ENCODE results near the gene SLC38A8. TPM values are rescaled to one million over a fixed set of nuclear protein-coding genes. Genes with fewer than 3 reads are reported as not detected.

Gene SLC38A8
- total RNA-seq, 1 donor, result not detected

DNA sequence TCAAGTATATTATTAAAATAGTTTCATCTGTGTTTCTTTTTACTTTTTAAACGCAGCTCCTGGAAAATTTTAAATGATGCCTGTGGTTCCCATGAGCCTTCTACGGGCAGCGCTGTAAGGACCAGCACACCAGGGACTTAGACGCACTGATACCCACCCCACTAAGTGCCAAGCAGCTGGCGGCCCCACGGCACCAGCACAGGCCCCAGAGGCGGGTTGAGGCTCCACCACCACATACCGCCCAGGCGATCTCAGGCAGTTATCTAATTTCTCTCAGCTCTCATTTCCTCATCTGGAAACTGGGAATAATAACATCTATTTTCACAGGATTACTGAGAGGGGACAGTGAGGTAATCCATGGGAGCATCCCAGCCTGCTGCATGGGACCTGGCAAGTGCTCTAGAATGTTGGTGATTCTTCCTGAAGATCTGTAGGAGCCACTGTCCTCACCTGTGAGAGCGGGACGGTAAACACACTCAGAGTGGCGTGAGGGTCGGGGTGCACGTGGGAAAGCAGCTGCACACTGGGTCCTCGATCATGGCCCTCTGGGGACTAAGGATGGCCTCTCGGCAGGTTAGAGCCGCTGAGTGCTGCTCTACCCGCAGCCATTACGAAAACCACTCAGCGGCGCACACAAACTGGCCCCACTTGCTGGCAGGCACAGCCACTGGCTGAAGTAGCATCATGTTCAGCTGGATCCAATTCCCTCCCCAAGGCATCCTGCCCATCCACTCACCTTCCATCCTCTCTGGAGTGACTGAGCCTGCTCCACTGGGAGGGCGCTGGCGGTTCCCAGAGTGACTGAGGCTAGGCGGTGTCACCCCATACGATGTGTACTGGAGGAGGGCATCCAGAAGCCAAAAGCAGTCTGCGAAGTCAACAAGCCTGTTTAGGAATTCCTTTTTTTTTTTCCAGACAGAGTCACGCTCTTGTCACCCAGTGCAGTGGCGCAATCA, 17.6 kb upstream of the SLC38A8 start:
- no peak overlapping the region for H3K27ac ChIP-seq (ENCODE audit: low read depth, low read length)
- no peaks in the 10 kb centered on the region for H3K79me2 ChIP-seq (ENCODE audit: insufficient read depth, low read length)
- no peaks in the 10 kb centered on the region for H3K9me3 ChIP-seq (ENCODE audit: low read depth, low read length)
- H2AFZ ChIP-seq (ENCODE audit: low read length), result no peak overlapping the region
- no peak for TF ChIP-seq CTCF (IDR thresholded peaks at IDR 0.05; ENCODE audit: extremely low read depth, low read depth, low read length)
- peaks cover 74% of the 10 kb centered on the region for H3K36me3 ChIP-seq (ENCODE audit: insufficient read depth, low read length)
- peak; percentile 60 for DNase-seq (ENCODE audit: insufficient read length, low spot score, missing footprints)
- peaks cover 17% of the 10 kb centered on the region for H4K20me1 ChIP-seq (ENCODE audit: insufficient read depth, low read length)
- no peak overlapping the region for H3K4me3 ChIP-seq (ENCODE audit: insufficient read depth, low read length)
- no peak overlapping the region for H3K4me2 ChIP-seq (ENCODE audit: insufficient read depth, low read length)
- H3K27me3 ChIP-seq (ENCODE audit: insufficient read depth, low read length), result no peaks in the 10 kb centered on the region
- no peaks in the 10 kb centered on the region for H3K4me1 ChIP-seq (ENCODE audit: insufficient read depth, low read length)

- no peaks in the 10 kb centered on the region for H3K27me3 ChIP-seq (ENCODE audit: insufficient read depth, low read length)
- H3K27ac ChIP-seq (ENCODE audit: low read depth, low read length), result no peak overlapping the region
- no peak for TF ChIP-seq CTCF (IDR thresholded peaks at IDR 0.05; ENCODE audit: extremely low read depth, low read depth, low read length)
- H3K9me3 ChIP-seq (ENCODE audit: low read depth, low read length), result no peaks in the 10 kb centered on the region
- no peaks in the 10 kb centered on the region for H3K4me1 ChIP-seq (ENCODE audit: insufficient read depth, low read length)
- H3K4me3 ChIP-seq (ENCODE audit: insufficient read depth, low read length), result no peak overlapping the region
- peaks cover 17% of the 10 kb centered on the region for H4K20me1 ChIP-seq (ENCODE audit: insufficient read depth, low read length)
- H3K4me2 ChIP-seq (ENCODE audit: insufficient read depth, low read length), result no peak overlapping the region
- peak; percentile 32 for DNase-seq (ENCODE audit: insufficient read length, low spot score, missing footprints)
- H3K36me3 ChIP-seq (ENCODE audit: insufficient read depth, low read length), result peaks cover 74% of the 10 kb centered on the region
- no peak overlapping the region for H2AFZ ChIP-seq (ENCODE audit: low read length)
- H3K79me2 ChIP-seq (ENCODE audit: insufficient read depth, low read length), result no peaks in the 10 kb centered on the region
Measured at GRCh38 chr16:84059111-84059510, 16.5 kb upstream of the SLC38A8 start.

DNA sequence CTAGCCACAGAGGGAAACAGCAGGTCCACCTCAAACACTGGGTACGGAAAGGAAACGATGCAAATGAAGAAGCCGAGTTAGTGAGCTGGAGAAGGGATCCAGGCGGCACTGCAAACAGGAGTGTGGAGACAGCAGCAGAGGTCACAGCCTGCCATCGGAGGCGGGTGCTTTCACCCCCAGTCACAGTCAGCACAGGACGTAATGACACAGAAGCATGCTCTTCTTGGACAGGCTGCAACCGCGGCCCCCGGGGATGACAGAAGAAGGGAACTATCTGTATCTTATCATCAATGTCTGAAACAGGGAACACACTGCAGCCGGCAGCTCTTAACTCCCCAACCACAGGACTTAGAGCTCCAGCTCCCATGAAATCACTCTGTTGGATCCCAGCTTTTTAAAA, 16.1 kb upstream of the SLC38A8 start:
- no peaks in the 10 kb centered on the region for H3K9me3 ChIP-seq (ENCODE audit: low read depth, low read length)
- H3K27ac ChIP-seq (ENCODE audit: low read depth, low read length), result no peak overlapping the region
- DNase-seq (ENCODE audit: insufficient read length, low spot score, missing footprints), result peak; percentile 63
- H3K36me3 ChIP-seq (ENCODE audit: insufficient read depth, low read length), result peaks cover 74% of the 10 kb centered on the region
- no peak overlapping the region for H2AFZ ChIP-seq (ENCODE audit: low read length)
- H3K27me3 ChIP-seq (ENCODE audit: insufficient read depth, low read length), result no peaks in the 10 kb centered on the region
- no peak overlapping the region for H3K4me3 ChIP-seq (ENCODE audit: insufficient read depth, low read length)
- H3K79me2 ChIP-seq (ENCODE audit: insufficient read depth, low read length), result no peaks in the 10 kb centered on the region
- H4K20me1 ChIP-seq (ENCODE audit: insufficient read depth, low read length), result peaks cover 17% of the 10 kb centered on the region
- no peak overlapping the region for H3K4me2 ChIP-seq (ENCODE audit: insufficient read depth, low read length)
- H3K4me1 ChIP-seq (ENCODE audit: insufficient read depth, low read length), result no peaks in the 10 kb centered on the region
- TF ChIP-seq CTCF (IDR thresholded peaks at IDR 0.05; ENCODE audit: extremely low read depth, low read depth, low read length), result no peak

DNA sequence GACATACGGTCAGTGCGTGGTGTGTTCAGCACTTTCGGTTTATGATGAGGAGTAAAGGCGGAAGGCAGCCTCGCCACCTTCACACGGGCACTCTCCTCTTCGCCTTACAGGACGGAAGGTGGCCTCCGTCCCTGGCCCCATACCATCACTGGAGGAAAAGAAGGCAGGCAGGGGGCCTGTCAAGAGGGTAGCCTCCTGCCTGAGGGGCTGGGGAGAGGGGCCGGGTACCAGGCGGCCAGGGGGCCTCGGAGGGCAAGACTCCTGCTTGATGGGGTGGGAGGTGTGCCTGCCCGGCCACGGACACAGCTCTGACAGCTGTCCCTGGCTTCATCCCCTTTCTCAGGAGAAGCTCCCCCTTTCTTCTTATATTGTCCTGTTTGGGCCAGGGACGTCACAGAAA, 15.6 kb upstream of the SLC38A8 start:
- peak; percentile 55 for DNase-seq (ENCODE audit: insufficient read length, low spot score, missing footprints)
- H4K20me1 ChIP-seq (ENCODE audit: insufficient read depth, low read length), result peaks cover 17% of the 10 kb centered on the region
- no peaks in the 10 kb centered on the region for H3K79me2 ChIP-seq (ENCODE audit: insufficient read depth, low read length)
- H3K9me3 ChIP-seq (ENCODE audit: low read depth, low read length), result no peaks in the 10 kb centered on the region
- no peaks in the 10 kb centered on the region for H3K4me1 ChIP-seq (ENCODE audit: insufficient read depth, low read length)
- no peak for TF ChIP-seq CTCF (IDR thresholded peaks at IDR 0.05; ENCODE audit: extremely low read depth, low read depth, low read length)
- no peak overlapping the region for H3K4me2 ChIP-seq (ENCODE audit: insufficient read depth, low read length)
- H3K27me3 ChIP-seq (ENCODE audit: insufficient read depth, low read length), result no peaks in the 10 kb centered on the region
- H3K4me3 ChIP-seq (ENCODE audit: insufficient read depth, low read length), result no peak overlapping the region
- H3K27ac ChIP-seq (ENCODE audit: low read depth, low read length), result no peak overlapping the region
- peaks cover 78% of the 10 kb centered on the region for H3K36me3 ChIP-seq (ENCODE audit: insufficient read depth, low read length)
- H2AFZ ChIP-seq (ENCODE audit: low read length), result no peak overlapping the region

Data from osteoblast (primary cell).